Neural progenitor cell (in vitro differentiated cells): ENCODE results near the gene PDRG1.

Experiments
- EZH2 ChIP-seq: fragments of 200-600 bp; sonication (generic); IDR thresholded peaks from 2 replicates; pipeline ENCODE4 v1.6.1; 2017; ENCODE audit warnings: antibody characterized with exemption, mild to moderate bottlenecking, moderate library complexity
- EZH2phosphoT487 ChIP-seq: fragments of 200-600 bp; sonication (generic); IDR thresholded peaks from 2 replicates; pipeline ENCODE4 v1.6.1; 2017; ENCODE audit warnings: antibody characterized with exemption
- TF ChIP-seq, protein P1 (sequence below): fragments of 200-600 bp; sonication (generic); IDR thresholded peaks from 2 replicates; pipeline ENCODE4 v1.5.1; 2017; ENCODE audit warnings: antibody characterized with exemption, mild to moderate bottlenecking

DNA sequence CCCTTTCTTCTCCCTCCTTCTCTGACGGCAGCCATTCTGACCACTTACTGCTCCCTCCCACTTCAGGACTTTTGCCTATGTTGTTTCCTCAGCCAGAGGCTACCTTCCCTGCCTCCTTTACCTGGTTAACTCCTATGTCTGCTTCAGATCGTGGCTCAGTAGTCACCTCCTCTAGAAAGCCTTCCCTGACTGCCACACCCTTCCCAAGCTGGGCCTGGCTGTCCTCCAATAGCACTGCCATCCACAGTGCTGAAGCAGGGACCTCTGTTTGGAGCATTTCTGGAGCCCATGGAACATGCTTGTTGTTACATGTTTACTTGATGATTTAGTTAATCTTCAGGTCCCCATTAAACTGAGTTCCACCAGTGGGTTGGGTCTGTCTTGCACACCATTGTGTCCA lies 29.9 kb upstream of the PDRG1 start:
- TF ChIP-seq EZH2 (no peak), EZH2phosphoT487 (no peak)
- TF ChIP-seq, protein P1, sequence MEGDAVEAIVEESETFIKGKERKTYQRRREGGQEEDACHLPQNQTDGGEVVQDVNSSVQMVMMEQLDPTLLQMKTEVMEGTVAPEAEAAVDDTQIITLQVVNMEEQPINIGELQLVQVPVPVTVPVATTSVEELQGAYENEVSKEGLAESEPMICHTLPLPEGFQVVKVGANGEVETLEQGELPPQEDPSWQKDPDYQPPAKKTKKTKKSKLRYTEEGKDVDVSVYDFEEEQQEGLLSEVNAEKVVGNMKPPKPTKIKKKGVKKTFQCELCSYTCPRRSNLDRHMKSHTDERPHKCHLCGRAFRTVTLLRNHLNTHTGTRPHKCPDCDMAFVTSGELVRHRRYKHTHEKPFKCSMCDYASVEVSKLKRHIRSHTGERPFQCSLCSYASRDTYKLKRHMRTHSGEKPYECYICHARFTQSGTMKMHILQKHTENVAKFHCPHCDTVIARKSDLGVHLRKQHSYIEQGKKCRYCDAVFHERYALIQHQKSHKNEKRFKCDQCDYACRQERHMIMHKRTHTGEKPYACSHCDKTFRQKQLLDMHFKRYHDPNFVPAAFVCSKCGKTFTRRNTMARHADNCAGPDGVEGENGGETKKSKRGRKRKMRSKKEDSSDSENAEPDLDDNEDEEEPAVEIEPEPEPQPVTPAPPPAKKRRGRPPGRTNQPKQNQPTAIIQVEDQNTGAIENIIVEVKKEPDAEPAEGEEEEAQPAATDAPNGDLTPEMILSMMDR, result no peak
